HEK293 (cell line): ENCODE results near the gene CAPSL.

Source experiments
- CTCF ChIA-PET: fragments of 350-600 bp; formaldehyde crosslinking; extraction: SDS; loops from one replicate; lab custom pipeline; 2021; ENCODE audit warnings: antibody characterized with exemption; lab: Yijun Ruan, JAX
- POLR2A ChIA-PET: fragments of 300-600 bp; formaldehyde crosslinking; extraction: SDS; loops from one replicate; lab custom pipeline; 2020; ENCODE audit warnings: antibody characterized with exemption, inconsistent platforms; lab: Yijun Ruan, JAX
- H3K27ac ChIP-seq: fragments of 200-500 bp; sonication (Bioruptor generic); 2 replicates; pipeline ENCODE4 v1.5.1; 2014; ENCODE audit warnings: low read depth, low read length, control low read depth, inconsistent platforms; ENCODE audit errors: extremely low read depth
- H3K36me3 ChIP-seq, 2 experiments: fragments of 200-500 bp in 1 of 2; sonication (Bioruptor generic) in 1 of 2; 1 replicate in 1 of 2; 2 replicates in 1 of 2; pipeline ENCODE4 v1.5.1; 2014 to 2017; ENCODE audit warnings: inconsistent platforms in 2 of 2, low read length in 2 of 2; ENCODE audit not compliant: control insufficient read depth in 2 of 2, insufficient read depth in 1 of 2
- H3K4me1 ChIP-seq: fragments of 200-500 bp; sonication (Bioruptor generic); 2 replicates; pipeline ENCODE4 v1.5.1; 2014; ENCODE audit warnings: mild to moderate bottlenecking, low read length, inconsistent platforms; ENCODE audit not compliant: control insufficient read depth, insufficient read depth
- H3K4me3 ChIP-seq: 2 replicates; pipeline ENCODE4 v1.5.1; 2011; ENCODE audit warnings: low read depth, mild to moderate bottlenecking, control low read depth, low read length, moderate library complexity
- H3K9me3 ChIP-seq: fragments of 200-500 bp; sonication (Bioruptor generic); 2 replicates; pipeline ENCODE4 v1.5.1; 2014; ENCODE audit warnings: low read depth, low read length, inconsistent platforms; ENCODE audit not compliant: control insufficient read depth, insufficient read depth
- HOXA7 ChIP-seq: sonication (generic); formaldehyde crosslinking; IDR thresholded peaks from 2 replicates; pipeline ENCODE4 v1.8.1; 2022; ENCODE audit warnings: missing genetic modification reagents, borderline replicate concordance
- KLF7 ChIP-seq: fragments of 450-650 bp; formaldehyde crosslinking; IDR thresholded peaks from 2 replicates; pipeline ENCODE4 v1.5.1; 2016; ENCODE audit warnings: missing biosample characterization, missing genetic modification characterization, borderline replicate concordance
- PRDM10 ChIP-seq: fragments of 450-650 bp; formaldehyde crosslinking; IDR thresholded peaks from 2 replicates; pipeline ENCODE4 v1.5.1; 2016; ENCODE audit warnings: missing biosample characterization, missing genetic modification characterization
- REPIN1 ChIP-seq: fragments of 450-650 bp; formaldehyde crosslinking; IDR thresholded peaks from 2 replicates; pipeline ENCODE4 v1.5.1; 2017; ENCODE audit warnings: missing biosample characterization, missing genetic modification characterization, low read depth
- ZBTB44 ChIP-seq: fragments of 450-650 bp; IDR thresholded peaks from 2 replicates; pipeline ENCODE4 v1.5.1; 2018; ENCODE audit warnings: missing biosample characterization, mild to moderate bottlenecking, missing genetic modification characterization
- ZIC2 ChIP-seq: fragments of 450-650 bp; formaldehyde crosslinking; IDR thresholded peaks from 2 replicates; pipeline ENCODE4 v1.5.1; 2016; ENCODE audit warnings: missing biosample characterization, missing genetic modification characterization
- ZNF121 ChIP-seq: fragments of 450-650 bp; formaldehyde crosslinking; IDR thresholded peaks from 2 replicates; pipeline ENCODE4 v1.5.1; 2016; ENCODE audit warnings: missing biosample characterization, missing genetic modification characterization
- ZNF16 ChIP-seq: fragments of 450-650 bp; formaldehyde crosslinking; IDR thresholded peaks from 2 replicates; pipeline ENCODE4 v1.5.1; 2016; ENCODE audit warnings: low read depth, missing biosample characterization, missing genetic modification characterization
- ZNF37A ChIP-seq: fragments of 450-650 bp; IDR thresholded peaks from 2 replicates; pipeline ENCODE4 v1.5.1; 2018; ENCODE audit warnings: missing biosample characterization, missing genetic modification characterization
- ZNF391 ChIP-seq: fragments of 450-650 bp; formaldehyde crosslinking; IDR thresholded peaks from 2 replicates; pipeline ENCODE4 v1.5.1; 2016; ENCODE audit warnings: low read depth, missing biosample characterization, missing genetic modification characterization, borderline replicate concordance
- ZNF518A ChIP-seq: fragments of 450-650 bp; formaldehyde crosslinking; conservative IDR thresholded peaks from 2 replicates; pipeline ENCODE4 v1.5.1; 2016; ENCODE audit warnings: low read depth, missing biosample characterization, missing genetic modification characterization
- ZNF571 ChIP-seq: fragments of 450-650 bp; formaldehyde crosslinking; IDR thresholded peaks from 2 replicates; pipeline ENCODE4 v1.5.0; 2017; ENCODE audit warnings: missing biosample characterization, missing genetic modification characterization
- ZNF600 ChIP-seq: fragments of 450-650 bp; formaldehyde crosslinking; IDR thresholded peaks from 2 replicates; pipeline ENCODE4 v1.5.1; 2016; ENCODE audit warnings: missing biosample characterization, missing genetic modification characterization
- ZNF626 ChIP-seq: fragments of 450-650 bp; sonication (Bioruptor Pico); formaldehyde crosslinking; IDR thresholded peaks from 2 replicates; pipeline ENCODE4 v1.5.1; 2018; ENCODE audit warnings: missing biosample characterization, missing genetic modification characterization, inconsistent platforms
- ZNF792 ChIP-seq: fragments of 450-650 bp; formaldehyde crosslinking; IDR thresholded peaks from 2 replicates; pipeline ENCODE4 v1.5.1; 2016; ENCODE audit warnings: missing biosample characterization, missing genetic modification characterization
- ZSCAN16 ChIP-seq: fragments of 450-650 bp; formaldehyde crosslinking; IDR thresholded peaks from 2 replicates; pipeline ENCODE4 v1.5.1; 2016; ENCODE audit warnings: missing biosample characterization, missing genetic modification characterization
- ZXDB ChIP-seq: fragments of 450-650 bp; formaldehyde crosslinking; IDR thresholded peaks from 2 replicates; pipeline ENCODE4 v1.5.1; 2016; ENCODE audit warnings: missing biosample characterization, missing genetic modification characterization

The CAPSL gene

GRCh38 chr5:35860686-35861085 is 77.7 kb downstream of the CAPSL start:
- H3K4me1 ChIP-seq: peaks cover 4% of the 10 kb centered on the region
- H3K4me3 ChIP-seq: no peak overlapping the region
- TF ChIP-seq KLF7 (no peak), PRDM10 (tag by site-specific recombination) (no peak), ZNF121 (tag by site-specific recombination) (no peak), ZNF518A (tag by site-specific recombination) (no peak), ZSCAN16 (tag by site-specific recombination) (no peak), ZNF792 (tag by site-specific recombination) (no peak), REPIN1 (tag by site-specific recombination) (no peak), ZNF571 (tag by site-specific recombination) (no peak), ZNF626 (tag by site-specific recombination) (no peak), ZNF37A (tag by site-specific recombination) (no peak), HOXA7 (CRISPR knock-in tag) (no peak), ZNF391 (no peak), ZNF600 (tag by site-specific recombination) (no peak), ZXDB (tag by site-specific recombination) (no peak), ZIC2 (tag by site-specific recombination) (no peak), ZBTB44 (tag by site-specific recombination) (no peak), ZNF16 (tag by site-specific recombination) (no peak)
- no peaks in the 10 kb centered on the region for H3K36me3 ChIP-seq
- no peaks in the 10 kb centered on the region; the same call in 1 of the 2 replicates for H3K9me3 ChIP-seq
- POLR2A ChIA-PET: no interaction called here
- no peak overlapping the region for H3K27ac ChIP-seq
- CTCF ChIA-PET: interaction anchor here (0.5 to 1.8 kb wide), 3 partner anchors 65 to 262 kb away, joined by 3 to 8 read pairs (median 3); no protein-coding TSS in a partner anchor
